NT2/D1 (cell line): ENCODE measurements around the gene TBCD.

Experiments used
- YY1 ChIP-seq: IDR thresholded peaks from 2 replicates; pipeline ENCODE4 v1.6.1; 2011; ENCODE audit not compliant: insufficient read length, insufficient read depth
- ZNF274 ChIP-seq: IDR thresholded peaks from 2 replicates; pipeline ENCODE4 v1.6.1; 2011; ENCODE audit warnings: mild to moderate bottlenecking, low read depth, low read length

- TF ChIP-seq YY1 (no peak), ZNF274 (no peak)
Observed at GRCh38 chr17:82898976-82899514, 147.2 kb downstream of the TBCD start.
